ENCODE results near the gene ALPK1.
A peak's percentile ranks its signal among the peaks of the same experiment; 100 is the strongest.
"Not testable (repeated sequence)": the region's sequence is repeated elsewhere in the genome, so short reads cannot be mapped to it uniquely, and the experiment has no call there.

The ALPK1 gene

DNA sequence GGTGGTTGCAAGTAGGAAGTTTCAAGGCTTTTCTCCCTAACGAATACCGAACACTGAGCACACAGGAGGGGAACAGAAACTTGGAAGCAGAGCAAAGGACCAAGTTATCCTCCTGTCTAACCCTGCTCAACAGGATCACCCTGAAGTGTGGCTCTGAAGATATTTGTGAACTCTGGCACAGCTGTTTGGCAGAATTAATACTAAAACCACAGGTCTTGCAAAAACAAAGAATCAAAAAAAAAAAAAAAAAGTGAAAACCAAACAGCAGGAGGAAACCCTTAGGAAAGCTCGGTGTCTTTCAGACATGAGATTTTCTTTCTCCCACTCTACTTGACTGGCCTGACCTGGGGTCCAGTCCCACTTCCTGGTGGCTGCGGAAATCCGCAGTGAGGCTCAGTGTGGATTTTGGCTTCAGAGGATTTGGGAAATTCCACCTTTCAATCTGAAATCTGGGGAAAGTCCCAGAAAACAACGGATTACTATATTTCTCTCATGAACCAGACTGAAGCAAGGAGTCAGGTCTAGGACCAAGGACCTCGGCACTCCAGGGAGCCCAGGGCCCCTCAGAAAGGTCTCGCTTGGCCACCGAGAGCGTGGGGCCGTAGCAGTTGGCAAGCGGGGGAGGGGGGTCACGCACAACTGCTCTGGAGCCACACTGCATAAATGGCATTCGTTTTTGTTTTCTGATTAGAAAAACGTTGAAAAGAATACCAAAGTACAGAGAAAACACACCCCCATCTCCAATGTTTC is 12.3 kb upstream of the ALPK1 start:
- DNase-seq (ENCODE audit: low spot score) = no peak

DNA sequence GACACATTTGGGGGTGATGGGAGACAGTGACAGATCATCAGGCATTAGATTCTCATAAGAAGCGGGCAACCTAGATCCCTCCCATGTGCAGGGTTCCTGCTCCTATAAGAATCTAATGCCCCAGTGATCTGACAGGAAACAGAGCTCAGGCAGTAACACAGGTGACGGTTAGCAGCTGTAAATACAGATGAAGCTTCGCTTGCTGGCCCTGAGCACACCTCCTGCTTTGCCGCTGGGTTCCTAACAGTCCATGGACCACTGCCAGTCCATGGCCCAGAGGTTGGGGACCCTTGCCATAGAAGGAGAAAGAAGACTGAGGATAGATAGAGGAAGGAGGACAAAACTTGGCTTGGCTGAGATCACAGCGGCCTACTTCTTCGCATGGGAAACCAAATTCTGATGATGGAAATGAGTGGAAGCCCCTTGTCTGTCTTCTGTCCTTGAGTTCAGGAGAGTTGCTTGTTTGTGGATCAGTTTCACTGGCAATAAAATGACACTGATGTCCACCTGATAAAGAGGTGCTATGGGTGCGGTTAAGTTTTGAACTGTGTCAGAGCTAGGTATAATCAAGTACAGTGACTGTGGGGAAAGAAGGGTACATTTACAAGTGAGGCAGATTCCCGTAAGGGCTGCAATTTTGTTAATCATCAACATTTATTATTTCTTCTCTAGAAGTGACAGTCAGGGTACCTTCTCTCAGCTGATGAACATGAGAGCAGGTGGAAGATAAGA is 9.7 kb upstream of the ALPK1 start:
- no peak for DNase-seq (ENCODE audit: low spot score)

- no peak for DNase-seq (ENCODE audit: low spot score)
Observed at GRCh38 chr4:112288455-112288854, 8.7 kb upstream of the ALPK1 start.

- DNase-seq (ENCODE audit: low spot score) = no peak
Observed at GRCh38 chr4:112289407-112290253, 7.5 kb upstream of the ALPK1 start.

DNA sequence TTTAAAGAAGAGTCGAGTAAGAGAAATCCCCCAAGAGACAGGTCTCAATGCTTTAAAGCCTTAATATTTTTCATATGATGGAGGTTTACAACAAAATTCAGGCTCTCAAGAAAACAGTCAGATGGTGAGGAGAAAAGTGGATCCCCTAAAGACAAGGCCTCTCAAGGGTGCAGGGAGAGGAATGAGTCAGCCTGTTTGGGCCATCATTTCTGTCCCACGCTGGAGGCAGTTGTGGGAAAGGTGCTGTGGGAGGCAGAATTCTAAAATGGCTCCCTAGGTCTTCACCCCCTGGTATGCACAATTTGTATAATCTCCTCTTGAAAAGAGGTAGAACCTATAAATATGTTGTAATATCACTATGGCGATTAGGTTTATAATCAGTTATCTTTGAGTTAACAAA is 6.8 kb upstream of the ALPK1 start:
- no peak for DNase-seq (ENCODE audit: low spot score)

GRCh38 chr4:112299721-112300120 is 2.6 kb downstream of the ALPK1 start:
- DNase-seq (ENCODE audit: low spot score) = no peak

DNA sequence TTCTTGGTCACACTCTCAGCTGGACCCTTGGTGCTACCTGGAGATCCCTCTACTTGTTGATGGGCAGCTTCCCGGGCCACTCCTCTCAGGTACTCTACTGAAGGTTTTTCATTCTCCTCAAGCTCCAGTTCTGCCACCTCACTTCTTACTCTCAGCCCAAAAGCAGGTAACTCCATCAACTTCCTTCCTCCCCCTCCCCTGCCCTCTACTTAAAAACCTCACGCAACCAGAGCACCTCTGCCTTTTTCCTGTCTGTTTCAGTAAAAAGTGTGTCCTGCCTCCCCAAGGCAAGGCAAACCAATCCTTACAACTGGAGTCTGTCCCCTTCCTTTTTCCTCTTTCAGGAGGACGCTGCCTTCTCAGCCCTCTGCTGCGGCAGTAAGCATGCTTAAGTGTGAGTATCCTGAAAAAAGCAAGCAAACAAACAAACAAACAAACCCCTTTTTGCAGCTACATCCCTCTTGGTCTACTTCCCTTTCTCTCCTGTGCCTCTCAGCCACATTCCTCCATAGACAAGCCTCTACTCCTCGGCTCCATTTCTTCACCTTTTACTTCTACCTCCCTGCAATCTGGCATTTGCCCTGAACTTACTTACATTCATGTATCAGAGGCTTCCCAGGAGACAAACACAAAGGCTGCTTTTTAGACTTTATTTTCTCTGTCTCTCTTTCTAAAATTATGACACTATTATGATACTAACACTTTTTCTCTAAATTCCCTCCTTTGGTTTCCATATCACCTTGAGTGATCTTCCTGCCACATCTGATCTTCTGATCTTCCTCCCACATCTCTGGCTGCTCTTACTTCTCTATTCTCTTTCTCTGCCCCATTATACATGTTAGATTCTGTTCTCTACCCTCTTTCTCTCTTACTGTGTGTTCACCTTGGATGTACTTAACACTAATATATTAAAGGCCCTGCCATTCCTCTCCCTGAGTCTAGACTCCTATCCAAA is 5.4 kb downstream of the ALPK1 start:
- DNase-seq (ENCODE audit: low spot score) = no peak

DNA sequence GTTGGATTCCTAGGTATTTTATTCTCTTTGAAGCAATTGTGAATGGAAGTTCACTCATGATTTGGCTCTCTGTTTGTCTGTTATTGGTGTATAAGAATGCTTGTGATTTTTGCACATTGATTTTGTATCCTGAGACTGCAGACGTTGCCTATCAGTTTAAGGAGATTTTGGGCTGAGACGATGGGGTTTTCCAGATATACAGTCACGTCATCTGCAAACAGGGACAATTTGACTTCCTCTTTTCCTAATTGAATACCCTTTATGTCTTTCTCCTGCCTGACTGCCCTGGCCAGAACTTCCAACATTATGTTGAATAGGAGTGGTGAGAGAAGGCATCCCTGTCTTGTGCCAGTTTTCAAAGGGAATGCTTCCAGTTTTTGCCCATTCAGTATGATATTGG is 8.3 kb downstream of the ALPK1 start:
- not testable (repeated sequence) for DNase-seq (ENCODE audit: low spot score)

DNA sequence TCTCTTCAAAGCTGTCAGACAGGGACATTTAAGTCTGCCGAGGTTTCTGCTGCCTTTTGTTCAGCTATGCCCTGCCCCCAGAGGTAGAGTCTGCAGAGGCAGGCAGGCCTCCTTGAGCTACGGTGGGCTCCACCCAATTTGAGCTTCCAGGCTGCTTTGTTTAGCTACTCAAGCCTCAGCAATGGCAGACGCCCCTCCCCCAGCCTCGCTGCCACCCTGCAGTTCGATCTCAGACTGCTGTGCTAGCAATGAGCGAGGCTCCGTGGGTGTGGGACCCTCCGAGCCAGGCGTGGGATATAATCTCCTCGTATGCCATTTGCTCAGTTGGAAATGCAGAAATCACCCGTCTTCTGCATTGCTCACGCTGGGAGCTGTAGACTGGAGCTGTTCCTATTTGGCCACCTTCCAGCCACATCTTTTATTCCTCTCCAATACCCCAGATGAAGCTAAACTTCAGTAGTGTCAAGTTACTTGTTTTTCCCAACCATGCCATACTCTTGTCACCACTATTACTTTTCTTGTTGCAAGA is 12.2 kb downstream of the ALPK1 start:
- DNase-seq (ENCODE audit: low spot score) = not testable (repeated sequence)

DNA sequence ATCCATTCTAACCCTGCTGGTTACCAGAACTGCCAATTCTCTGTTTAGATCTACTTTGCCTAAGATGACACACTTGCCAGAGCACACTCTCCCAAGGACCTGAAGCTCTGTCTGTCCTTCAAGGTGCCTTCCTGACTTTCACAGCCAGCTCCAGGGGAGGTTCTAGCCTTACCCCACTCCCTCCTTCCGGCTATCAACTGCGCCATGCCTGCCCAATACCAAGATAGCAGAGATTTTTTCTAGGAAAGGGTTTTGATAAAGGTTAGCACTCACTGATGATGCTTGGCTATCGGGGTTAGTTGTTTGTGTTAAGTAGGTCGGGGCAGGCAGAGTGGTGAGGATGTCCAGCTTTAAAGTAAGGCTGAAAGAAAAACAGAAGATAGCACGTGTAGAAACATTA is 14.3 kb downstream of the ALPK1 start:
- DNase-seq (ENCODE audit: low spot score) = no peak

GRCh38 chr4:112312610-112313239 is 15.6 kb downstream of the ALPK1 start:
- no peak for DNase-seq (ENCODE audit: low spot score)

GRCh38 chr4:112315446-112315845 is 18.3 kb downstream of the ALPK1 start:
- DNase-seq (ENCODE audit: low spot score) = no peak

DNA sequence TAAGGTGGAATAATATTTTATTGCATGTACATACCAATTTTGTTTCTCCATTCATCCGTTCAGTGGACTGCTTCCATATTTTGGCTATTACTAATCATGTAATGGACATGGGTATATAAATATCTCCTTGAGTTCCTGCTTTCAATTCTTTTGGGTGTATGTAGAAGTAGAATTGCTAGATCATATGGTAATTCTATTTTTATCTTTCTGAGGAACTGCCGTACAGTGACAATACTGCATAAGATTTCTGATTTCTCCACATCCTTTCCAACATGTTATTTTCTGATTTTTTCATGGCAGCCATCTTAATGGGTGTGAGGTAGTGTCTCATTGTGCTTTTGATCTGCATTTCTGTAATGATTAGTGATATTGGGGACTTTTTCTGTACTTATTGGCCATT is 19.2 kb downstream of the ALPK1 start:
- DNase-seq (ENCODE audit: low spot score) = no peak

DNA sequence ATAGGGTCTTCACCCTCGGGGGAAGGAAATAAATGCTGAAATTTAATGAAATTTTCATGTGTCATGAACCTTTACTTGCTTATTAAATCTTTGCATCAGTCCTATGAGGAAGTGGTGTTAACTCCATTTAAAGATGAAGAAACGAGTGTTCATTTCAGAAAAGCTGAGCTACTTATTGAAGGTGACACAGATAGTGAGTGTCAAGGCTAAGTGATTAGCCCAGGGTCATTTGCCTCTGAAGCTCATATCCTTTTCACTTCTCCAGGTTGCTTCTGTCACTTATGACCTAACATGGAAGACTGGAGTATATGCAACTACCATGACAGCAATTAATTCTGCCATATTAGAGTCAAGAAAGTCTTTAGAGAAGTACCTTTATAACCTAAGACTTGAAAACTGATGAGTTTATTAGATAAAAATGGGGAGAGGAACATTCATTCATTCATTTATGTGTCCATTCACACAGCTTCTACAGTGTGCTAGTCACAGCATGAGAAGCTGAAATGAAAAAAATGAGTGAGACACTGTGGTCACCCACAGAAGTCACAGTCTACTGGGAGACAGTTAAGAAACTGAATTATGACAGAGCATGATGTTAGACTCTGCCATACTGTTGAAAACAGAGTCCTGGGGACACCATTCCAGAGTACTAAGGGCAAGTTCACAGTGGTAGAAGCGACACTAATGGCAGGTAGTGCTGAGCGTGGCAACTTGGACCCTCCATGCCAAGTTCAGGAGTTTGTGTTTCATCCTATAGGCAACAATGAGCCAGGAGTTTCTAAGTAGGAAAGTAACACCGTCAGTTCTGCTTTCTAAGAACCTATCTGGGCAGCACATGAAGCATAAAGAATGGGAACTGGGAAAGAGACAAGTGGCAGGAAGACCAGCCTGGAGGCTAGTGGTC is 21.3 kb downstream of the ALPK1 start:
- no peak for DNase-seq (ENCODE audit: low spot score)

DNA sequence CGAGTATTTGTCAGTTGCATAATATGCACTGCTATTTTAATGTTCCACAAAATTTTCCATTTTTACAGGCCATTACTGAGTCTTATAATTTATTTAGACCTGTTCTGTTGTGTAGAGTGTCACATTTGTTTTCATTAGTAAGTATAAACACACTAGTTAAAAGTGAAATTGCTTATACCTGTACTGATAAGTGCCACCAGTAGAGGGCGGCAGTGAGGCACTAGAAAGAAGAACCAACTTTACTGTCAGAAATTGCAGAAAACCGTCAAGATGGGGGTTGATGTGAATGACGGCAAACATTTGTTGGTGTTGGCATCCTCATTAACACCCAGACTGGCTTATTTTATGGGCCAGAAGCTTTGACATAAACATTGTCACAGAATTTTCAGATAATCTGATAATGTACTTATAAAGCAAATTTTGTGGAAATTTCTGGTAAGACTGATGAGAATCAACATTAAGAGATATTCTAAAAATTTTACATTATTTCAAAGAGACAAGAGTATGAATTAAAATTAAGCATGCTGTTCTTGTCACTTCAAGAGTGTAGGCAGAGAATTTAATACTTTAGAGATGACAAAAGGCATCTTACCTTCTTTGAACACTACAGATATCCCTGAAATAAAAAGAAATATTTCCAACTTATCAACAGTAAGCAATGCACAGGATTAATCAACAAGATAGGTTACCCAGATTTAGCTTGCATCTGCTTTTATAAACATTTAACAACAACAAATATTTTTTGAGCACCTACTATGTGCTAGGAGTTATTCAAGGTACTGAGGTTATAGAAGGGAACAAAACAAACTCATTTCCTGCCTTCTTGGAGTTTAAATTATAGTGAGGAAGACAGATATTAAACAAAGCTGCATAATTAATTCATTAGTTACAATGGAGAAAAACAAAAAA is 24.9 kb downstream of the ALPK1 start:
- peak; percentile 22 for DNase-seq (ENCODE audit: low spot score)

DNA sequence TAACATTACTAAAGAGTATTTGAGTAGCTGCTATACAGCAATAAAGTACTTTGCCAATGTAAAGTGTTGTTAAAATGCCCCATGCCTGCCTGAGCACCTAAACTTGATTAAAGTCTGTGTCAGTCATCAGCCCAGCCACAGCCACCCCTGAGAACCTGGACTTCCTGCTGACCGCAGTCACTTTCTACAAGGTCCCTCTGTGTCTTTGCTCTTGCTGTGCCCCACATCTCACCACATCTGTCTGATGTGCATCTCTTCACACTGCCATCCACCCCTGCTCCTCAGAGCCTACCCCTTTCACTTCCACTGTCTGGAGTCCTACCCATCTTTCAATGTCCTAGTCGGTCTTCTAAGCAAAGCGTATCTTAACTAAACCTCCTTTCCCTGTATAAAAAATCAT is 25.7 kb downstream of the ALPK1 start:
- DNase-seq (ENCODE audit: low spot score) = no peak

DNA sequence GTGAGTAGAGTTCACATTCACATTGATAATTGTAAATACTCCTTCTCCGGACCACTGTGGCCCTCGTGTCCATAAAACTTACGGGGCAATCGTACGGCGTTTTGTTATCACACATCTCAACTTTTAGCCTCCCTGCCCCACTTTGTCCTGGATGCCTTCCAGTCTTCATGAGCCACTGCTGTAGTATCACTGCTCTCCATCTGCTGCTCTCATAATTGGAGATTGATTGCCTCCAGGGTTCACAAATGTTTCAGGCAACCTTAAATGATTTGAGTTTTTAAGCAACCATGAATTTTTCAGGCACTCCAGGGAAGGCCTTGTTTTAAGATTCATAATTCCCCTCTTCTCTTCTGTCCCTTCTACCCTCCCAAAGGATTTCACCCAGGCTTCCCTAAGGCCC is 28.4 kb downstream of the ALPK1 start:
- no peak for DNase-seq (ENCODE audit: low spot score)

GRCh38 chr4:112327965-112328733 is 31.0 kb downstream of the ALPK1 start:
- peak; percentile 52 for DNase-seq (ENCODE audit: low spot score)
